ENCODE results near the gene ACTG1. TPM values are rescaled to one million over a fixed set of nuclear protein-coding genes. Genes with fewer than 3 reads are reported as not detected.

Gene ACTG1
- total RNA-seq, 1 experiment from 2014 or later = 3,455 TPM

- Mint-ChIP-seq H3K4me3 (no peak overlapping the region), H3K36me3 (peaks cover 12% of the 10 kb centered on the region), H3K4me1 (peaks cover 17% of the 10 kb centered on the region), H3K27ac (peak overlapping the region; percentile 45; the same call in 1 of the 2 replicates), H3K27me3 (ENCODE audit: low read depth) (no peaks in the 10 kb centered on the region), H3K9me3 (no peaks in the 10 kb centered on the region)
- TF ChIP-seq AFF4 (CRISPR knock-in tag; IDR thresholded peaks at IDR 0.05; ENCODE audit: borderline replicate concordance) = no peak
- no peak for TF ChIP-seq ZNF138 (CRISPR knock-in tag; conservative IDR thresholded peaks at IDR 0.05)
- TF ChIP-seq CTCF (IDR thresholded peaks at IDR 0.05) = no peak
- no peak for TF ChIP-seq CREM (CRISPR knock-in tag; IDR thresholded peaks at IDR 0.05)
- no peak for TF ChIP-seq SMAD4 (CRISPR knock-in tag; IDR thresholded peaks at IDR 0.05)
- TF ChIP-seq ZNF232 (CRISPR knock-in tag; IDR thresholded peaks at IDR 0.05) = no peak
- POLR2A ChIA-PET = interaction anchor here (1.1 kb wide), 1 partner anchor 9 kb away, joined by 3 read pairs; no protein-coding TSS in a partner anchor
- CTCF ChIA-PET = no interaction called here
- ATAC-seq = no peak
- DNase-seq (ENCODE audit: low spot score) = no peak
Measured at GRCh38 chr17:81556175-81556691, 43.6 kb upstream of the ACTG1 start.

GRCh38 chr17:81553616-81554181 is 41.1 kb upstream of the ACTG1 start:
- Mint-ChIP-seq H3K9me3 (no peaks in the 10 kb centered on the region), H3K4me3 (peak overlapping the region; percentile 85), H3K4me1 (peaks cover 20% of the 10 kb centered on the region), H3K27ac (peak overlapping the region; percentile 92), H3K27me3 (ENCODE audit: low read depth) (no peaks in the 10 kb centered on the region), H3K36me3 (peaks cover 19% of the 10 kb centered on the region)
- POLR2A ChIA-PET = no interaction called here
- ATAC-seq (peak; percentile 0; the same call in 1 of the 2 replicates), DNase-seq (ENCODE audit: low spot score) (no peak)
- TF ChIP-seq JAZF1 (CRISPR knock-in tag; IDR thresholded peaks at IDR 0.05) (no peak), ELF4 (CRISPR knock-in tag; IDR thresholded peaks at IDR 0.05; ENCODE audit: low read depth) (no peak), OVOL2 (CRISPR knock-in tag; IDR thresholded peaks at IDR 0.05; ENCODE audit: borderline replicate concordance) (no peak), ZNF512 (CRISPR knock-in tag; IDR thresholded peaks at IDR 0.05; ENCODE audit: borderline replicate concordance) (no peak), ZNF219 (CRISPR knock-in tag; IDR thresholded peaks at IDR 0.05; ENCODE audit: borderline replicate concordance) (no peak)
- CTCF ChIA-PET = interaction anchor here (1.5 kb wide), 1 partner anchor 315 kb away, joined by 3 read pairs; the partner anchor contains the start of genes NDUFAF8 and TEPSIN

- peak; percentile 76 for DNase-seq (ENCODE audit: low spot score)
- Mint-ChIP-seq H3K4me1 (peaks cover 20% of the 10 kb centered on the region), H3K36me3 (peaks cover 16% of the 10 kb centered on the region), H3K27me3 (ENCODE audit: low read depth) (no peaks in the 10 kb centered on the region), H3K9me3 (no peaks in the 10 kb centered on the region), H3K27ac (peak overlapping the region; percentile 92), H3K4me3 (peak overlapping the region; percentile 85)
- ChIA-PET CTCF (interaction anchor here (0.8 to 2.2 kb wide), 9 partner anchors 15 to 300 kb away, joined by 3 to 14 read pairs (median 4); partner anchors contain the start of gene ACTG1), POLR2A (interaction anchor here (1.2 to 1.3 kb wide), 3 partner anchors 16 to 40 kb away, joined by 3 to 4 read pairs (median 4); partner anchors contain the start of gene ACTG1)
- ATAC-seq = peak; percentile 75
- no peak for TF ChIP-seq ZMAT4 (CRISPR knock-in tag; IDR thresholded peaks at IDR 0.05)
- TF ChIP-seq TEAD4 (CRISPR knock-in tag; IDR thresholded peaks at IDR 0.05) = 0 out of 2 replicates have a peak, but pooled peaks have one; percentile 8
- no peak for TF ChIP-seq FOXP4 (CRISPR knock-in tag; IDR thresholded peaks at IDR 0.05)
- no peak; the same call in 1 of the 2 replicates for TF ChIP-seq ZBTB43 (CRISPR knock-in tag; IDR thresholded peaks at IDR 0.05)
- no peak for TF ChIP-seq E2F1 (CRISPR knock-in tag; IDR thresholded peaks at IDR 0.05)
- TF ChIP-seq NFE2L1 (CRISPR knock-in tag; IDR thresholded peaks at IDR 0.05) = peak; percentile 58; the same call in 1 of the 2 replicates
- TF ChIP-seq NR2C2 (CRISPR knock-in tag; IDR thresholded peaks at IDR 0.05) = no peak
Measured at GRCh38 chr17:81553018-81553615, 40.5 kb upstream of the ACTG1 start.

Measured in WTC11 (cell line).